ENCODE measurements around the gene ACTR1A.

ACTR1A gene

DNA sequence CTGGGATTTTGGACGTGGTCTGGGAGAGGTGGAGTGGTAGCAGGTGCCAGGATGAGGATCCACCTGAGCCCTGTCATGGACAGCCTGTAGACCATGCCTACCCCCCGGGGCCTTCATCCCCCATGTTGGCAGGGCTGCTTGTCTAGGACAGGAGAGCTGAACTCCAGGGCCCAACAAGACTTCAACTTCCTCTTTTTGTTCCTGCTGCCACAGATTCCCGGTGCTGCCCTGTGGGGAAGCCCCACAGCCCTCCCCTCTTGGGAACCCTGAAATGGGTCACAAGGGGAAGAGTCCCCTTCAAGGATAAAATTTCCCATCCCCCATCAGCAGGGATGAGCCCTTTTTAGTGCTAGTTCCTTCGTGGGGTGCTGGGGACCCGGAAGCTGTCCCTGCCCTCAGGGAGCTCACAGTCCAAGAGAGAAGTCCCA lies 68.9 kb downstream of the ACTR1A start:
- DNase-seq: no peak
- no peak overlapping the region for H2AFZ ChIP-seq (ENCODE audit: low read length)
- peaks cover 11% of the 10 kb centered on the region; the same call in 1 of the 2 replicates for H3K4me1 ChIP-seq (ENCODE audit: low read length)
- H3K4me3 ChIP-seq (ENCODE audit: low read length): no peak overlapping the region
- H3K79me2 ChIP-seq (ENCODE audit: low read length): peaks cover 16% of the 10 kb centered on the region
- H4K20me1 ChIP-seq (ENCODE audit: insufficient read depth, low read length): no peaks in the 10 kb centered on the region
- no peaks in the 10 kb centered on the region for H3K36me3 ChIP-seq (replicated peaks; ENCODE audit: insufficient read depth, low read length)
- peaks cover 10% of the 10 kb centered on the region; the same call in 1 of the 2 replicates for H3F3A ChIP-seq (ENCODE audit: insufficient read depth, low read length)
- H3K27me3 ChIP-seq (replicated peaks; ENCODE audit: insufficient read depth, low read length): peaks cover 19% of the 10 kb centered on the region
- no peak overlapping the region for H3K9ac ChIP-seq (ENCODE audit: low read length)
- no peak for TF ChIP-seq EZH2 (optimal IDR thresholded peaks at IDR 0.05; ENCODE audit: low read depth, low read length)
- TF ChIP-seq CTCF (IDR thresholded peaks at IDR 0.05; ENCODE audit: low read length): no peak
- no peak for TF ChIP-seq EZH2phosphoT487 (IDR thresholded peaks at IDR 0.05; ENCODE audit: low read length)
- H3K4me2 ChIP-seq (ENCODE audit: low read depth, low read length): peak overlapping the region; percentile 79; the same call in 1 of the 2 replicates
- H3K9me3 ChIP-seq (replicated peaks; ENCODE audit: insufficient read depth, low read length): no peaks in the 10 kb centered on the region
- H3K9me2 ChIP-seq (replicated peaks; ENCODE audit: insufficient read depth, low read length): no peaks in the 10 kb centered on the region
- no peak overlapping the region for H3K27ac ChIP-seq (ENCODE audit: low read length)

DNA sequence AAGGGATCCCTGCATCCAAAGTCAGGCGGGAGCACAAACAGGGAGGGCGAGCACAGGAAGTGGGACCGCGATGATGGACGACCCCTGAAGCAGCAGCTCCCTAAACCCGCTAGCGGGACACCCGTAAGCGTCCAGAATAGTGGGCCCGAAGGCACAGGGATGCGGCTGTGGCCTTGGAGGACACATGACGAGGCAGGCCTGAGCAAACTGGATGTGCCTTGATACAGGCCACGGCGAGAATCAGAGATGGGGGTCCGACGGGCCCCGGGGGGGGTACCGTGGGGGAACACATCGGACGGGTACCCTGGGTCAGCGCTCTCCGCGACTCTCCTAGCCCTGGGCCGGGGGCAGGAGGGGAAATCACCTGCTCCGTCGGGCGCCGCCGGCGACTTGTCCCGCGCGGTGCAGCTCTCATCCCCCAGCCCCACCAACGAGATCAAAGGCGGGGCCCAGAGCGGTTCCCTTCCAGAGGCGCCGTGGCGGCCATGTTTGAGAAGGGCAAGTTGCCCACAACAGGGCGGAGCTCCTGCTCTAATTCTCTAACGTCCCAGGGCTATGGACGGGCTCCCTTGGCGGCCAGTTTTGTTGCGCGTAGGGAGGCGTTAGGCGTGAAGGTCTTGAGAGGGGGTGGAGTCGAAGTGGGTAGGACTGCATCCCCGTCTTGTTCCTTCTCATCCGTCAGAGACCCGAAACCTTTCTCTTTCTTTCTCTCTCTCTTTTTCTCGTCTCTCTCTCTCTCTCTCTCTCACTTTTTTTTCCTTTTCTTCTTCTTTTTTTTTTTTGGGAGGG lies 70.2 kb downstream of the ACTR1A start, which contains the start of gene CUEDC2:
Gene CUEDC2, minus strand, starts transcription at position 413 of the 789 bp plus-strand sequence. CDS start 7,386 bp downstream, outside the sequence.
- Histone ChIP-seq H3K36me3 (replicated peaks; ENCODE audit: insufficient read depth, low read length) (no peaks in the 10 kb centered on the region), H3K4me1 (ENCODE audit: low read length) (peaks cover 11% of the 10 kb centered on the region; the same call in 1 of the 2 replicates), H4K20me1 (ENCODE audit: insufficient read depth, low read length) (no peaks in the 10 kb centered on the region), H2AFZ (ENCODE audit: low read length) (peak within 1 kb of the TSS; percentile 93), H3K9ac (ENCODE audit: low read length) (peak within 1 kb of the TSS; percentile 86), H3K9me3 (replicated peaks; ENCODE audit: insufficient read depth, low read length) (no peaks in the 10 kb centered on the region), H3K4me3 (ENCODE audit: low read length) (peak within 1 kb of the TSS; percentile 97), H3K9me2 (replicated peaks; ENCODE audit: insufficient read depth, low read length) (no peaks in the 10 kb centered on the region), H3K27me3 (replicated peaks; ENCODE audit: insufficient read depth, low read length) (peaks cover 19% of the 10 kb centered on the region), H3K4me2 (ENCODE audit: low read depth, low read length) (peak within 1 kb of the TSS; percentile 79), H3K27ac (ENCODE audit: low read length) (peak within 1 kb of the TSS; percentile 15; the same call in 1 of the 2 replicates), H3K79me2 (ENCODE audit: low read length) (peaks cover 16% of the 10 kb centered on the region), H3F3A (ENCODE audit: insufficient read depth, low read length) (peaks cover 10% of the 10 kb centered on the region; the same call in 1 of the 2 replicates)
- TF ChIP-seq CTCF (IDR thresholded peaks at IDR 0.05; ENCODE audit: low read length) (no peak), EZH2phosphoT487 (IDR thresholded peaks at IDR 0.05; ENCODE audit: low read length) (no peak), EZH2 (optimal IDR thresholded peaks at IDR 0.05; ENCODE audit: low read depth, low read length) (no peak)
- peak; percentile 96 for DNase-seq

DNA sequence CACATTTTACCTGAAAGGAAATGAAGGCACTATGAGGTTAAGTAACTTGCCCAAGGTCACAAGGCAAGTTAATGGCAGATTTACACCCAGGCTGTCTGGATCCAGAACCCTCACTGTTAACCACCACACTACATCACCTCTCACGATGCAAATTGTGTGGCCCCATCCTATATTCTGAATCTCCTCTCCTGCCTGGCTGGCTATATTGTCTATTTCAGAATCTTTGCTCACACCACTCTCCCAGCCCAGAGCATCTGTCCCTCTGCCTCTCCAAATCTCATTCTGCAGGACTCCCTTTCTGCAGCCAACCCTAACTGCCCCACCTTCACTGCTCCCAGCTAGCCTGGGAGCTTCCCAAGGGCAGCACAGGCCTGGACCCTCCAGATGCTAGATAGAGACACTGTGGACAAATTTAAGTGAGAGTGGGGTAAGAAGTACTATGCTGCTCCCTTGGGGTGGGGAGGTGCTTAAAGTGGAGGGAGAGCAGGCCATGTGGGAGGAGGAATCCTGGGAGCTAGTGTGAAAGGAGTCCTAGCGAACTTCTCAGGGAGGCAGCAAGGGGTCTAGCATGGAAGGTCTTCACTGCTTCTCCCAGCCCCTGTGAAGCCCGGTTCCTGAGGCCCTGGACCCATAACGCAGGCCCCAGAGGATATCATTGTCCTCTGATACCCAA lies 70.9 kb downstream of the ACTR1A start:
- H3F3A ChIP-seq (ENCODE audit: insufficient read depth, low read length): peaks cover 10% of the 10 kb centered on the region; the same call in 1 of the 2 replicates
- peak overlapping the region; percentile 15; the same call in 1 of the 2 replicates for H3K27ac ChIP-seq (ENCODE audit: low read length)
- DNase-seq: peak; percentile 24
- no peaks in the 10 kb centered on the region for H3K9me3 ChIP-seq (replicated peaks; ENCODE audit: insufficient read depth, low read length)
- H3K9me2 ChIP-seq (replicated peaks; ENCODE audit: insufficient read depth, low read length): no peaks in the 10 kb centered on the region
- H3K36me3 ChIP-seq (replicated peaks; ENCODE audit: insufficient read depth, low read length): no peaks in the 10 kb centered on the region
- H2AFZ ChIP-seq (ENCODE audit: low read length): peak overlapping the region; percentile 93
- H3K79me2 ChIP-seq (ENCODE audit: low read length): peaks cover 16% of the 10 kb centered on the region
- peak overlapping the region; percentile 97 for H3K4me3 ChIP-seq (ENCODE audit: low read length)
- peak overlapping the region; percentile 79 for H3K4me2 ChIP-seq (ENCODE audit: low read depth, low read length)
- H3K4me1 ChIP-seq (ENCODE audit: low read length): peaks cover 11% of the 10 kb centered on the region; the same call in 1 of the 2 replicates
- TF ChIP-seq EZH2 (optimal IDR thresholded peaks at IDR 0.05; ENCODE audit: low read depth, low read length): no peak
- peaks cover 19% of the 10 kb centered on the region for H3K27me3 ChIP-seq (replicated peaks; ENCODE audit: insufficient read depth, low read length)
- peak overlapping the region; percentile 86 for H3K9ac ChIP-seq (ENCODE audit: low read length)
- H4K20me1 ChIP-seq (ENCODE audit: insufficient read depth, low read length): no peaks in the 10 kb centered on the region

Data from MM.1S (cell line).